GM12878 (cell line): ENCODE measurements around the gene GPR146. TPM values are rescaled to one million over a fixed set of nuclear protein-coding genes. Genes with fewer than 3 reads are reported as not detected.

Source experiments
- BACH1 ChIP-seq: fragments of 450-650 bp; IDR thresholded peaks from 2 replicates; pipeline ENCODE4 v1.6.1; 2017; ENCODE audit warnings: mild to moderate bottlenecking, borderline replicate concordance
- BCL11A ChIP-seq: IDR thresholded peaks from 2 replicates; pipeline ENCODE4 v1.6.1; 2011; ENCODE audit warnings: low read depth, low read length
- BHLHE40 ChIP-seq, 2 experiments: fragments of 450-650 bp in 1 of 2; IDR thresholded peaks; 2 replicates each; pipeline ENCODE4 v1.6.1; 2011 to 2017; ENCODE audit warnings: low read depth in 2 of 2, borderline replicate concordance in 1 of 2, improper control_type of control experiment in 1 of 2, low read length in 1 of 2, mild to moderate bottlenecking in 1 of 2
- CBFB ChIP-seq: IDR thresholded peaks from 2 replicates; pipeline ENCODE4 v1.6.1; 2016; ENCODE audit warnings: antibody characterized with exemption, low read depth
- CBX3 ChIP-seq: fragments of 200-600 bp; sonication (generic); IDR thresholded peaks from 2 replicates; pipeline ENCODE4 v1.6.1; 2016; ENCODE audit warnings: low read depth, borderline replicate concordance
- CREB1 ChIP-seq: IDR thresholded peaks from 2 replicates; pipeline ENCODE4 v1.6.1; 2012; ENCODE audit warnings: low read depth, mild to moderate bottlenecking, inconsistent platforms
- EP300 ChIP-seq, 2 experiments: fragments of 150-350 bp in 1 of 2; IDR thresholded peaks; 2 replicates each; pipeline ENCODE4 v1.6.1; 2011 to 2012; ENCODE audit warnings: low read depth in 2 of 2, low read length in 2 of 2, borderline replicate concordance in 1 of 2, improper control_type of control experiment in 1 of 2, inconsistent platforms in 1 of 2; ENCODE audit not compliant: control insufficient read depth in 1 of 2
- IKZF2 ChIP-seq, 2 experiments: fragments of 450-650 bp; IDR thresholded peaks; 2 replicates each; pipeline ENCODE4 v1.6.1; 2017; ENCODE audit warnings: mild to moderate bottlenecking in 2 of 2, moderate library complexity in 2 of 2
- IRF4 ChIP-seq: IDR thresholded peaks from 2 replicates; pipeline ENCODE4 v1.6.1; 2011; ENCODE audit warnings: low read depth, low read length
- JUNB ChIP-seq: IDR thresholded peaks from 2 replicates; pipeline ENCODE4 v1.6.1; 2016; ENCODE audit warnings: antibody characterized with exemption, mild to moderate bottlenecking
- LARP7 ChIP-seq: fragments of 450-650 bp; IDR thresholded peaks from 2 replicates; pipeline ENCODE4 v1.6.1; 2017; ENCODE audit warnings: mild to moderate bottlenecking
- MEF2B ChIP-seq: fragments of 450-650 bp; IDR thresholded peaks from 2 replicates; pipeline ENCODE4 v1.6.1; 2018; ENCODE audit warnings: mild to moderate bottlenecking, moderate library complexity; ENCODE audit not compliant: partially characterized antibody, poor library complexity, severe bottlenecking
- MTA2 ChIP-seq: fragments of 450-650 bp; IDR thresholded peaks from 2 replicates; pipeline ENCODE4 v1.6.1; 2016; ENCODE audit warnings: low read depth, mild to moderate bottlenecking, moderate library complexity
- MXI1 ChIP-seq: fragments of 150-350 bp; IDR thresholded peaks from 2 replicates; pipeline ENCODE4 v1.6.1; 2011; ENCODE audit warnings: low read depth, mild to moderate bottlenecking, inconsistent platforms, low read length, improper control_type of control experiment
- NR2F1 ChIP-seq: fragments of 450-650 bp; conservative IDR thresholded peaks from 2 replicates; pipeline ENCODE4 v1.6.1; 2017; ENCODE audit warnings: mild to moderate bottlenecking
- PAX5 ChIP-seq: IDR thresholded peaks from 2 replicates; pipeline ENCODE4 v1.6.1; 2011; ENCODE audit warnings: low read depth, low read length, borderline replicate concordance
- POLR2AphosphoS2 ChIP-seq: IDR thresholded peaks from 2 replicates; pipeline ENCODE4 v1.6.1; 2011; ENCODE audit warnings: low read depth, mild to moderate bottlenecking, low read length, improper control_type of control experiment, moderate library complexity
- POLR2AphosphoS5 ChIP-seq: IDR thresholded peaks from 2 replicates; pipeline ENCODE4 v1.6.1; 2011; ENCODE audit warnings: mild to moderate bottlenecking, low read length, inconsistent platforms
- SP1 ChIP-seq: IDR thresholded peaks from one replicate; pipeline ENCODE4 v1.6.1; 2011; ENCODE audit warnings: low read depth, low read length
- SREBF1 ChIP-seq: IDR thresholded peaks from 2 replicates; pipeline ENCODE4 v1.6.1; 2012; ENCODE audit warnings: mild to moderate bottlenecking, low read length
- TAF1 ChIP-seq: IDR thresholded peaks from 2 replicates; pipeline ENCODE4 v1.6.1; 2011; ENCODE audit warnings: mild to moderate bottlenecking, low read depth, low read length, borderline replicate concordance
- YY1 ChIP-seq: IDR thresholded peaks from 2 replicates; pipeline ENCODE4 v1.6.1; 2011; ENCODE audit warnings: low read depth, mild to moderate bottlenecking, low read length
- ZNF24 ChIP-seq: fragments of 450-650 bp; IDR thresholded peaks from 2 replicates; pipeline ENCODE4 v1.6.1; 2017; ENCODE audit warnings: antibody characterized with exemption, mild to moderate bottlenecking
- polyA plus RNA-seq, 11 experiments: library from polyadenylated mRNA; depleted of rRNA in 4 of 11; unstranded in 6 of 11; stranded (reverse) in 5 of 11; fragments of >200 nt; fragmentation: Nextera tagmentation in 4 of 11; fragmentation: Illumina TruSeq in 1 of 11; extraction: Ambion mirVana in 4 of 11; extraction: Trizol in 1 of 11; gene quantifications; 1 replicate in 1 of 11; 2 replicates in 10 of 11; pipeline versions ENCODE4 v1.2.1 to v1.2.3, GENCODE V29; 2011 to 2016; ENCODE audit warnings: inconsistent platforms in 2 of 11, missing spikeins in 2 of 11, low read depth in 1 of 11
- total RNA-seq, 4 experiments: library from RNA; depleted of rRNA in 3 of 4; stranded (reverse); fragments of >200 nt in 3 of 4; fragmentation: Illumina TruSeq in 1 of 4; extraction: Trizol in 1 of 4; gene quantifications; 2 replicates each; pipeline versions ENCODE4 v1.2.1 to v1.2.3, GENCODE V29; 2013 to 2021
- TF ChIP-seq, protein P1 (sequence below): IDR thresholded peaks from 2 replicates; pipeline ENCODE4 v1.6.1; 2012; ENCODE audit warnings: low read depth, low read length, improper control_type of control experiment
- TF ChIP-seq, protein P2 (sequence below): fragments of 450-650 bp; IDR thresholded peaks from 2 replicates; pipeline ENCODE4 v1.6.1; 2016; ENCODE audit warnings: mild to moderate bottlenecking
- TF ChIP-seq, protein P3 (sequence below): IDR thresholded peaks from 2 replicates; pipeline ENCODE4 v1.6.1; 2012; ENCODE audit warnings: low read depth, low read length, improper control_type of control experiment
- TF ChIP-seq, protein P4 (sequence below): IDR thresholded peaks from 2 replicates; pipeline ENCODE4 v1.6.1; 2011; ENCODE audit warnings: mild to moderate bottlenecking, low read depth, low read length, moderate library complexity; ENCODE audit not compliant: insufficient replicate concordance

Gene GPR146
- total and polyA plus RNA-seq, 10 of the 15 experiments (the other 5 are each of a cell fraction or from before 2014, with no cell fraction given) = 0.19 to 12.0 (median 0.54) TPM; not detected in 2

DNA sequence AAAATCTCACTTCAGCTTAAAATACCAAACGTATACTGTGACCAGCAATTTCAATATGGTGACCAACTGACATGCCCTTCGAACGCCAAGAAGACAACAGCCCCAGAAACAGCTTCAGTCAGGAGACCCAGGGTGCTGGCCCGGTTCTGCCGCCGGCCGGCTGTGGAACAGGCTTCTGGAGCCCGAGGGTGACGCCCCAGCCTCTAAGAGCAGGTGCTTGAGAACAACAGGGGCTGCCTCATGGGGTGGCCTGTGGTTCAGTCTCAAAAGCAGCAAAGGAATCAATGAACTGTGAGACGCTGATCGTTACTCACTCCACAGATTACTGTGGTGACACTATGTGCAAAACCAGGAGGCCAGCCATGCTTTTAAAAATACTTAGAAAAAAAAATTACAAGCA is 60.8 kb downstream of the GPR146 start (continued):
- TF ChIP-seq BHLHE40 (IDR thresholded peaks at IDR 0.05; ENCODE audit: borderline replicate concordance in 1 of 2, low read depth in 2 of 2, low read length in 1 of 2) (peak in 1 of 2 experiments; percentile 50; a peak in 1 of 4 replicates), ZNF24 (no peak), MEF2B (peak; percentile 59), NR2F1 (0 out of 2 replicates have a peak, but pooled peaks have one; percentile 10), LARP7 (no peak; the same call in 1 of the 2 replicates), PAX5 (peak; percentile 80; the same call in 1 of the 2 replicates), SREBF1 (no peak), POLR2AphosphoS5 (peak; percentile 28; the same call in 1 of the 2 replicates), BACH1 (0 out of 2 replicates have a peak, but pooled peaks have one; percentile 31), YY1 (peak; percentile 46; the same call in 1 of the 2 replicates), JUNB (peak; percentile 61), CREB1 (no peak), CBFB (no peak), BCL11A (0 out of 2 replicates have a peak, but pooled peaks have one; percentile 21), POLR2AphosphoS2 (no peak), IRF4 (no peak), TAF1 (no peak), MTA2 (peak; percentile 29; the same call in 1 of the 2 replicates), CBX3 (no peak), EP300 (IDR thresholded peaks at IDR 0.05; ENCODE audit: borderline replicate concordance in 1 of 2, control insufficient read depth in 1 of 2, low read depth in 2 of 2, low read length in 2 of 2) (peak; percentile 29 to 36; a peak in 1 of 4 replicates), SP1 (peak; percentile 20), MXI1 (0 out of 2 replicates have a peak, but pooled peaks have one; percentile 23), IKZF2 (IDR thresholded peaks at IDR 0.05) (peak; percentile 12 to 15; a peak in 1 of 4 replicates)
- TF ChIP-seq, protein P1, sequence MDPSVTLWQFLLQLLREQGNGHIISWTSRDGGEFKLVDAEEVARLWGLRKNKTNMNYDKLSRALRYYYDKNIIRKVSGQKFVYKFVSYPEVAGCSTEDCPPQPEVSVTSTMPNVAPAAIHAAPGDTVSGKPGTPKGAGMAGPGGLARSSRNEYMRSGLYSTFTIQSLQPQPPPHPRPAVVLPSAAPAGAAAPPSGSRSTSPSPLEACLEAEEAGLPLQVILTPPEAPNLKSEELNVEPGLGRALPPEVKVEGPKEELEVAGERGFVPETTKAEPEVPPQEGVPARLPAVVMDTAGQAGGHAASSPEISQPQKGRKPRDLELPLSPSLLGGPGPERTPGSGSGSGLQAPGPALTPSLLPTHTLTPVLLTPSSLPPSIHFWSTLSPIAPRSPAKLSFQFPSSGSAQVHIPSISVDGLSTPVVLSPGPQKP = no peak
- TF ChIP-seq, protein P2, sequence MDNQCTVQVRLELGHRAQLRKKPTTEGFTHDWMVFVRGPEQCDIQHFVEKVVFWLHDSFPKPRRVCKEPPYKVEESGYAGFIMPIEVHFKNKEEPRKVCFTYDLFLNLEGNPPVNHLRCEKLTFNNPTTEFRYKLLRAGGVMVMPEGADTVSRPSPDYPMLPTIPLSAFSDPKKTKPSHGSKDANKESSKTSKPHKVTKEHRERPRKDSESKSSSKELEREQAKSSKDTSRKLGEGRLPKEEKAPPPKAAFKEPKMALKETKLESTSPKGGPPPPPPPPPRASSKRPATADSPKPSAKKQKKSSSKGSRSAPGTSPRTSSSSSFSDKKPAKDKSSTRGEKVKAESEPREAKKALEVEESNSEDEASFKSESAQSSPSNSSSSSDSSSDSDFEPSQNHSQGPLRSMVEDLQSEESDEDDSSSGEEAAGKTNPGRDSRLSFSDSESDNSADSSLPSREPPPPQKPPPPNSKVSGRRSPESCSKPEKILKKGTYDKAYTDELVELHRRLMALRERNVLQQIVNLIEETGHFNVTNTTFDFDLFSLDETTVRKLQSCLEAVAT = no peak
- TF ChIP-seq, protein P3, sequence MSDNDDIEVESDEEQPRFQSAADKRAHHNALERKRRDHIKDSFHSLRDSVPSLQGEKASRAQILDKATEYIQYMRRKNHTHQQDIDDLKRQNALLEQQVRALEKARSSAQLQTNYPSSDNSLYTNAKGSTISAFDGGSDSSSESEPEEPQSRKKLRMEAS = 0 out of 2 replicates have a peak, but pooled peaks have one; percentile 38
- TF ChIP-seq, protein P4, sequence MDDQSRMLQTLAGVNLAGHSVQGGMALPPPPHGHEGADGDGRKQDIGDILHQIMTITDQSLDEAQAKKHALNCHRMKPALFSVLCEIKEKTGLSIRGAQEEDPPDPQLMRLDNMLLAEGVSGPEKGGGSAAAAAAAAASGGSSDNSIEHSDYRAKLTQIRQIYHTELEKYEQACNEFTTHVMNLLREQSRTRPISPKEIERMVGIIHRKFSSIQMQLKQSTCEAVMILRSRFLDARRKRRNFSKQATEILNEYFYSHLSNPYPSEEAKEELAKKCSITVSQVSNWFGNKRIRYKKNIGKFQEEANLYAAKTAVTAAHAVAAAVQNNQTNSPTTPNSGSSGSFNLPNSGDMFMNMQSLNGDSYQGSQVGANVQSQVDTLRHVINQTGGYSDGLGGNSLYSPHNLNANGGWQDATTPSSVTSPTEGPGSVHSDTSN = no peak
